KG1 (cell line): ENCODE data around the gene RAB11FIP4.

ENCODE experiments used
- DNase-seq: peaks from one replicate; lab custom pipeline; 2025; lab: John Stamatoyannopoulos, UW

The RAB11FIP4 gene

GRCh38 chr17:31387438-31387837, 4.0 kb upstream of the RAB11FIP4 start:
- DNase-seq = no peak

GRCh38 chr17:31388351-31388750, 3.1 kb upstream of the RAB11FIP4 start:
- DNase-seq = no peak

GRCh38 chr17:31388770-31389656, 2.5 kb upstream of the RAB11FIP4 start:
- no peak for DNase-seq

- no peak for DNase-seq
Measured at GRCh38 chr17:31389657-31390381, 1.7 kb upstream of the RAB11FIP4 start.

- DNase-seq = no peak
Measured at GRCh38 chr17:31390426-31390747, 1.1 kb upstream of the RAB11FIP4 start.

GRCh38 chr17:31390748-31391495, 553 bp upstream of the RAB11FIP4 start:
- no peak for DNase-seq

GRCh38 chr17:31392002-31392855, 754 bp downstream of the RAB11FIP4 start:
- DNase-seq = no peak

- no peak for DNase-seq
Measured at GRCh38 chr17:31392856-31393748, 1.6 kb downstream of the RAB11FIP4 start.

- no peak for DNase-seq
Measured at GRCh38 chr17:31393749-31394146, 2.3 kb downstream of the RAB11FIP4 start.

GRCh38 chr17:31394544-31394943, 3.1 kb downstream of the RAB11FIP4 start:
- peak; percentile 6 for DNase-seq

- DNase-seq = no peak
Measured at GRCh38 chr17:31397256-31397939, 5.9 kb downstream of the RAB11FIP4 start.

GRCh38 chr17:31398381-31399311, 7.2 kb downstream of the RAB11FIP4 start:
- DNase-seq = no peak

GRCh38 chr17:31400481-31400950, 9.0 kb downstream of the RAB11FIP4 start:
- no peak for DNase-seq

- no peak for DNase-seq
Measured at GRCh38 chr17:31401456-31402254, 10.2 kb downstream of the RAB11FIP4 start.

- DNase-seq = no peak
Measured at GRCh38 chr17:31404028-31404949, 12.8 kb downstream of the RAB11FIP4 start.

GRCh38 chr17:31405890-31406371, 14.5 kb downstream of the RAB11FIP4 start:
- no peak for DNase-seq

GRCh38 chr17:31408586-31408985, 17.1 kb downstream of the RAB11FIP4 start:
- DNase-seq = no peak
